HG03565 (cell line): ENCODE data around the gene CGB5.
"Not testable (repeated sequence)": the region's sequence is repeated elsewhere in the genome, so short reads cannot be mapped to it uniquely, and the experiment has no call there.

Experiments
- ATAC-seq: cut with Tn5 transposase; IDR thresholded peaks from one replicate; pipeline ENCODE4 v1.9.1; 2021; ENCODE audit warnings: mild to moderate bottlenecking, moderate library complexity; ENCODE audit not compliant: unreplicated experiment

CGB5 gene

DNA sequence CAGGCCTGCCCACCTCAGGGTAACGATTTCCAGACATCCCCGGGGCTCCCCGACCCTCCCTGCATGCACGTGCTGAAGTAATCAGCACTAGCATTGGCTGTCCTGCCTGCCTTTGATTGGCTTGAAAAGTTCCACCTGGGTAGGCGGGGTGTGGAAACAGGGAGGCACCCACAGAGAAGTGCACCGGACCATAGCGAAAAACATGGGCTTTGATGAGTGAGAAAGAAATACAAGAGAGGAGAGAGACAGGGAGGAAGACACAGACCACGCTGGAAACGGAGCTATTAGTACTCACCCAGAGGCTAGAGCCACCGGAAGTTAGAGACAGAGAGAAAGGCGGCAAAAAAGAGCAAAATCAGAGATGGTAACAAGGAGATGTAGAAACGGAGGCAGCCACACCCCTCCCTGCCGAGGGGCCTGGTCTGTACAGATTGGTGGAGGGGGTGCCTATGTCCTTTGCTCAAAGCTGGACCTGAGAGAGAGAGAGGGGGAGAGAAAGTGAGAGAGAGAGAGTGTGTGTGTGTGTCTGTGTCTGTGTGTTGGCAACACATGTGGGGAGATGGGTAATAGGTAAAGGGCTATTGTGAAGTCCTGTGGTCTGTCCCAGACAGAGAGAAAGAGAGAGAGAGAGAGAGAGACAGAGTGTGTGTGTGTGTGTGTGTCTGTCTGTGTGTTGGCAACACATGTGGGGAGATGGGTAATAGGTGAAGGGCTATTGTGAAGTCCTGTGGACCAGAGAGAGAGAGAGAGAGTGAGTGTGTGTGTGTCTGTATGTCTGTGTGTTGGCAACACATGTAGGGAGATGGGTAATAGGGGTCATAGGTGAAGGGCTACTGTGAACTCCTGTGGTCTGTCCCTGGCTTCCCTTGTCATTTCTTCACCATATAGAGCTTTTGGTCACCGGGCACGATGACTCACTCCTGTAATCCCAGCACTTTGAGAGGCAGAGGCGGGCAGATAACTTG is 22.4 kb upstream of the CGB5 start:
- no peak for ATAC-seq

GRCh38 chr19:49022116-49022515 is 21.5 kb upstream of the CGB5 start:
- no peak for ATAC-seq

DNA sequence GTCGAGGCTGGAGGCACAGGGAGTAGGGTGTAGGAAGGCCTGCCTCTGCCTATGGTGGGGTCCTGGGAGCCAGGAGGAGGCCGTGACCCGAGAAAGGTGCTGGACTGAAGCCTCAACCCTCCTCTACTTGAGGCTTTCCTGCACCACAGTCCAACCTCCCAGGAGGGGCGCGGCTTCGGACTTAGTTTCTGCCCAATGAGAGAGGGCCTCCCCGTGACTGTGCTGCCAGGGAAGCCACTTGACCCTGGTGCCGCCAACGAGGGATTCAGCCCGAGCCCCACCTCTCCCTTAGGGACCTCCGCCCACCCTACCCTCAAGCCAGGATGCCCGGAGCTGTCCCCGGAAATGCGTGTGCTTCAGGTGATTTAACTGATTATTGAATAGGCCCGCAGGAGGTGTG is 19.4 kb upstream of the CGB5 start, which contains the start of gene CGB3:
TSS of gene CGB3 (minus strand) at position 101 of the 400 bp plus-strand sequence. CDS start 362 bp downstream, outside the sequence.
- not testable (repeated sequence) for ATAC-seq

DNA sequence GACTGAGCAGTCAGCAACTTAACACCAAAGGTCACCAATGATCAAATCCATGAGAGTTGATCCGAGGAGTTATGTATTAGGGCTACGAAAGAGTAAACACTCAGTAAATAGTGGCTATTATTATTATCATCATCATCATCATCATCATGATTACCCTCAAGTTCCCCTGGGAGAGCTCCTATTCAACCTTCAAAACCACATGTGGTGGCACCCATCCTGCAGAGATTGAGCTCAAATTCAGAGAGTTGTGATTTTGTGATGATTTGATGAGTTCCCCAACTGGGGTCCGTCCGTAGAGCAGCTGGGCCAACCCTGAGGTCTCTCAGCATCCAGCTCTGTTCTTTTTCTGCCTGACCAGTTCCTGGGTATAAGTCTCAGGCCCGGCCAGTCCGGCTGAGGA is 18.6 kb upstream of the CGB5 start:
- ATAC-seq = not testable (repeated sequence)

DNA sequence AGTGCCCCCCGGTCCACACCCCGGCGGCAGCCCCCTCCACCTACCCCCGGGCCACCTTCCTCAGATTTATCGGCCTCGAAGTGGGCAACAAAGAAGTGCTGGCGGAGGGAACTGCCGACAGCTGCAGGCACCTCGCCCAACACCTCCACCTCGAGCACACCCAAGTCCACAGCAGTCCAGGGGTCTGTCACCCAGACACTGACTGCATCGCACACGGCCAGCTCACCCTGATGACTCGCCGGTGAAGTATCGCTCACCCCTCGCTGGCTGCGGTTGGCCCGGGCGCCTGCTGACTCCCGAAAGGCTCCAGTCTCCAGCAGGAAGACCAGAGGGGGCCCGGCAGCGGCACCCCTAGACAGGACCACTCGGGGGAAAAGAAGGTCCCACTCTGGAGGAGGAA is 18.0 kb upstream of the CGB5 start:
- ATAC-seq = not testable (repeated sequence)

DNA sequence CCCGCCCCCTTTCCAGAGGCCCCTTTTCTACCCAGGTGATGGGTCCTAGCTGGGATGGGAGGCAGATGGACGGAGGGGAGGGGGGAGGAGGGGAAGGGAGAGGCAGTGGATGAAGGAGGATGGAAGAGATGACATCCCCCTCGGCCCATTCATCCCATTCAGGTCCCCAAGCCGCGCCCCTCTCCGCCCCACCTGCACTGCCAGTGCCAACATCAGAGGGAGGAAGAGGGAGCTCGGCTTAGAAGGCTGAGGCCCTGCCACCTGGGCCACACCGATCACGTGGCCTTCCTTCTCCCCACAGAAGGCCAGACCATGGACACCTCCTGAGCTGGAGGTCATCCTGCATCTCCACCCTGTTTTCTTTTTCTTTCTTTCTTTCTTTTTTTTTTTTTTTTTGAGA is 15.0 kb upstream of the CGB5 start:
- not testable (repeated sequence) for ATAC-seq

DNA sequence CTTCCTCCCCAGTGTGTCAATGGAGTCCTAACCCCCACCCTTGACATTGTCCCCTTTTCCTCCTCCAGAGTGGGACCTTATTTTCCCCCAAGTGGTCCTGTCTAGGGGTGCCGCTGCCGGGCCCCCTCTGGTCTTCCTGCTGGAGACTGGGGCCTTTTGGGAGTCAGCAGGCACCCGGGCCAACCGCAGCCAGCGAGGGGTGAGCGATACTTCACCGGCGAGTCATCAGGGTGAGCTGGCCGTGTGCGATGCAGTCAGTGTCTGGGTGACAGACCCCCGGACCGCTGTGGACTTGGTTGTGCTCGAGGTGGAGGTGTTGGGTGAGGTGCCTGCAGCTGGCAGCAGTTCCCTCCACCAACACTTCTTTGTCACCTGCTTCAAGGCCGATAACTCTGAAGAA is 13.9 kb upstream of the CGB5 start:
- ATAC-seq = not testable (repeated sequence)

- not testable (repeated sequence) for ATAC-seq
Observed at GRCh38 chr19:49030323-49030722, 13.3 kb upstream of the CGB5 start.

GRCh38 chr19:49031642-49032301 is 11.9 kb upstream of the CGB5 start, which contains the start of gene CGB2:
TSS of gene CGB2 (plus strand) at chr19:49031890. CDS start at chr19:49032096, 206 bp downstream.
- not testable (repeated sequence) for ATAC-seq

- ATAC-seq = not testable (repeated sequence)
Observed at GRCh38 chr19:49036815-49037214, 6.8 kb upstream of the CGB5 start, which contains the start of gene CGB1. TSS of gene CGB1 (minus strand) at chr19:49036895. CDS start at chr19:49036711, 184 bp downstream.

GRCh38 chr19:49038111-49038510 is 5.5 kb upstream of the CGB5 start:
- ATAC-seq = not testable (repeated sequence)

DNA sequence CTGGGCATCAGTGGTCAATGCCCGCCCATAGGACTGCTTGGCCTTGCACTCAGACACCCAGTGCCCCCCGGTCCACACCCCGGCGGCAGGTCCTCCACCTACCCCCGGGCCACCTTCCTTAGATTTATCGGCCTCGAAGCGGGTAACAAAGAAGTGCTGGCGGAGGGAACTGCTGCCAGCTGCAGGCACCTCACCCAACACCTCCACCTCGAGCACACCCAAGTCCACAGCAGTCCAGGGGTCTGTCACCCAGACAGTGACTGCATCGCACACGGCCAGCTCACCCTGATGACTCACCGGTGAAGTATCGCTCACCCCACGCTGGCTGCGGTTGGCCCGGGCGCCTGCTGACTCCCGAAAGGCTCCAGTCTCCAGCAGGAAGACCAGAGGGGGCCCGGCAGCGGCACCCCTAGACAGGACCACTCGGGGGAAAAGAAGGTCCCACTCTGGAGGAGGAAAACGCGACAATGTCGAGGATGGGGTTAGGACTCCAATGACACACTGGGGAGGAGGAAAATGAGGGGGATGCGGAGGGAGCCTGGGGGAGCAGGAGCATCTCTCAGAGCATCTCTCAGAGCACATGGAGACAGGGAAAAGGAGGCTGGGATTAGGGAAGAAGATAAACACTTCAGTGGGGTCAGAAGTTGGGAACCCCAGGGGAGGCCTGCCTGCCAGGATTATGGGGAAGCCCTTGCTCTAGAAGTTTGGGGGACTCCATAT is 4.9 kb upstream of the CGB5 start:
- ATAC-seq = not testable (repeated sequence)

GRCh38 chr19:49039736-49040135 is 3.9 kb upstream of the CGB5 start:
- not testable (repeated sequence) for ATAC-seq

GRCh38 chr19:49042177-49042576 is 1.5 kb upstream of the CGB5 start:
- no peak for ATAC-seq

DNA sequence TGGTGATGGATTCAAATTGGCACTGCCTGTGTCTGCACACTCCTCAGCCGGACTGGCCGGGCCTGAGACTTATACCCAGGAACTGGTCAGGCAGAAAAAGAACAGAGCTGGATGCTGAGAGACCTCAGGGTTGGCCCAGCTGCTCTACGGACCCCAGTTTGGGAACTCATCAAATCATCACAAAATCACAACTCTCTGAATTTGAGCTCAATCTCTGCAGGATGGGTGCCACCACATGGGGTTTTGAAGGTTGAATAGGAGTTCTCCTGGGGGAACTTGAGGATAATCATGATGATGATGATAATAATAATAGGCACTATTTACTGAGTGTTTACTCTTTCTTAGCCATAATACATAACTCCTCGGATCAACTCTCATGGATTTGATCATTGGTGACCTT is 982 bp upstream of the CGB5 start:
- not testable (repeated sequence) for ATAC-seq

DNA sequence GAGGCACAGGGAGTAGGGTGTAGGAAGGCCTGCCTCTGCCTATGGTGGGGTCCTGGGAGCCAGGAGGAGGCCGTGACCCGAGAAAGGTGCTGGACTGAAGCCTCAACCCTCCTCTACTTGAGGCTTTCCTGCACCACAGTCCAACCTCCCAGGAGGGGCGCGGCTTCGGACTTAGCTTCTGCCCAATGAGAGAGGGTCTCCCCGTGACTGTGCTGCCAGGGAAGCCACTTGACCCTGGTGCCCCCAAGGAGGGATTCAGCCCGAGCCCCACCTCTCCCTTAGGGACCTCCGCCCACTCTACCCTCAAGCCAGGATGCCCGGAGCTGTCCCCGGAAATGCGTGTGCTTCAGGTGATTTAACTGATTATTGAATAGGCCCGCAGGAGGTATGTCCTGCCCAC is 5.4 kb downstream of the CGB5 start, which contains the start of gene CGB8:
TSS of gene CGB8 (minus strand) at position 101 of the 400 bp plus-strand sequence. CDS start 372 bp downstream, outside the sequence.
- not testable (repeated sequence) for ATAC-seq

- ATAC-seq = not testable (repeated sequence)
Observed at GRCh38 chr19:49049834-49050233, 6.2 kb downstream of the CGB5 start.

- ATAC-seq = not testable (repeated sequence)
Observed at GRCh38 chr19:49050376-49051033, 6.9 kb downstream of the CGB5 start.

- ATAC-seq = no peak
Observed at GRCh38 chr19:49056101-49056901, 12.7 kb downstream of the CGB5 start.
